T-helper 1 cell (primary cell): Measurements from ENCODE around the gene SUSD2.
A peak's percentile ranks its signal among the peaks of the same experiment; 100 is the strongest.
"Not testable (repeated sequence)": the region's sequence is repeated elsewhere in the genome, so short reads cannot be mapped to it uniquely, and the experiment has no call there.

ENCODE experiments used
- DNase-seq, 5 donors: peaks; one replicate each; pipeline ENCODE4 v3.0.0-alpha.2; 2012 to 2020

The SUSD2 gene

DNA sequence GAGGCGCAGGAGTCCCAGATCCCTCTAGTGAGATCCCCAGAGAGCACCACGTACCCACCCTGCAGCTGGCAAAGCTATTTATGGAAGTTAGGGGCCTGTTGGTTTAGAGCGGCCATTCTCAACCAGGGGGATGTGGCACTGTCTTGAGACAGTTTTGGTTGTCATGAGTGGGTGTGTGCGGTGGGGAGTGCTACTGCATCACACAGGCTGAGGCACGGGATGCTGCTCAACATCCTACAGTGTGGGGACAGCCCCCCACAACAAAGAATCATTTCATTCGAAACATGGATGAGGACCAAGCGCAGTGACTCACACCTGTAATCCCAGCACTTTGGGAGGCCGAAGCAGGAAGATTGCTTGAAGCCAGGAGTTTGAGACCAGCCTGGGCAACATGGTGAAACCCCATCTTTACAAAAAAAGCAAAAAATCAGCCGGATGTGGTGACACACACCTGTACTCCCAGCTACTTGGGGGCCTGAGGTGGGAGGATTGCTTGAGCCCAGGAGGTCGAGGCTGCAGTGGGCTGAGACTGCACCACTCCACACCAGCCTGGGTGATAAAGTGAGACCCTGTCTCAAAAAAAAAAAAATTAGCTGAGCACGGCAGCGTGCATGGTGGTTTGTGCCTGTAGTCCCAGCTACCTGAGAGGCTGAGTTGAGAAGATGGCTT is 35.4 kb downstream of the SUSD2 start:
- DNase-seq: no peak

DNA sequence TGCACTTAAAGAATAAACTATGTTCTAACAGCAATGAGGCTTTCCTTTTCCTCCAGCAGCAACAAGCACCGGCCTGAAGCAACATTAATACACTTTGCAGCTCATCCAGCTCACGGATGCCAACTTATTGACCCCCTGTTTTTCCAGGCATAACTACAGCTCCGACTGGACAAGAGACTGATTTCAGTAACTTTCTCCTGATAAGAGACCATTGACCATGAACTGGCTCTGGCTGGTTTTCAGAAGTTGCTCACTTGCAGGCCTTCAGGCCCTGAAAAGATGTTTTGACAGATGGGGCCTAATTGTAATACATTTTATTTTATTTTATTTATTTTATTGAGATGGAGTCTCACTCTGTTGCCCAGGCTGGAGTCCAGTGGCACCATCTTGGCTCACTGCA is 36.1 kb downstream of the SUSD2 start:
- DNase-seq: no peak

DNA sequence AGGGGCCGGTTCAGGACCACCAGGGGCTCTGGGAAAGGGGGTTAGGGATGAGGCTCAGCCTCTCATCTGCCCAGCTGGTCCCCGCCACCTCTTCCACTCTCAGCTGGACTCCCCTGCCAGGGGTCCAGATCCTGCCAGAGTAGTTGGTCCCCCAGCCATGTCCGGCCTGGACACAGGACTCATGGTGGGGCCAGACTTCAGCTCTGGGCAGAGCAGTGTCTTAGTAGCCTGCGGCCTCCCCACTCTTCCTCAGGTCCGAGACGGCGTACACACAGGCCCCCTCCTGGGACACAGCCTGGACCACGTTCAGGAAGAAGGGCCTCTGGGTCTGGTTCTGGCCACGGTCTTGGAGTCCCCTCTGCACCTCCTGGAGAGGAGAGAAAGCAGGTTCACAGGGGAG is 38.5 kb downstream of the SUSD2 start:
- no peak for DNase-seq

DNA sequence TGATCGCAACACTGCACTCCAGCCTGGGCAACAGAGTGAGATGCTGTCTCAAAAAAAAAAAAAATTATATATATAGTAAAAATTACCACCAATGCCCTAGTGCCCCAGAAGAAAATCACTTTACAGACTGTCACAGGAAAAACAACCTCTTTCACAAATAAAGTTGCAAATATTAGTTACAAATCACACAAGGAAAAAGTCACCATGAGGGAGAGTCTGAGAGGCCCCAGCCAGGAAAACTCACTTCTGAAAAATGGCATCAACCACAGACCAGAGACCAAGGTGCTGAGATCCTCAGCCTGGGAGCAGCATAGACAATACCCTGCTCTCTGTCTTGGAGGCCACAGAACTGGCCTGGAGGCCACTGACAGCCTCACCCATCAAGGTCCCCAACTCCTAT is 43.2 kb downstream of the SUSD2 start:
- DNase-seq: no peak

DNA sequence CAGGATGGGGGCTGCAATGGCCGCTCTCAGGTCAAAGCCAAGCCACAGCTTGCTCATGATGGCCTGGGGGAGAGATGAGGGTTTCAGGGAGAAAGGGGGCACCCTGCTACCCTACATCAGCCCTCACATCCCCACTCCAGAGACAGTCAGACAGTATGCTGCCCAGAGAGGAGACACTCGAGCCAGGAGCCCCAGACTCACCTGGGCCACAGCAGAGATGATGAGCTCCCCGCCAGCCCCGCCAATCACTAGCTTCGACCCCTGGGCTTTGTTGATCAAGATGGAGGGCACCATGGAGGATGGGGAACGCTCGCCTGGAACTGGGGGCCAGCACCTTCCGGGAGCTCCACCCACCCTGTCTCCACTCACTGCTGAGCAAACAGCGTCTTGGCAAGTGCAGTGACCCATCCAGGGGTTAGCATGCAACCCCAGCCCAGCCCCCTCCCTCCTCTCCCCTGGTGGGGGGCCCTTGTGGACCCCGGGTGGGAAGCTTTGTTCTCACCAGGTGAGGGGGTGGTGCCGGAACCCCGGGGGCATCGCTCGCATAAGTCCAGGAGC is 43.8 kb downstream of the SUSD2 start:
- DNase-seq: no peak

DNA sequence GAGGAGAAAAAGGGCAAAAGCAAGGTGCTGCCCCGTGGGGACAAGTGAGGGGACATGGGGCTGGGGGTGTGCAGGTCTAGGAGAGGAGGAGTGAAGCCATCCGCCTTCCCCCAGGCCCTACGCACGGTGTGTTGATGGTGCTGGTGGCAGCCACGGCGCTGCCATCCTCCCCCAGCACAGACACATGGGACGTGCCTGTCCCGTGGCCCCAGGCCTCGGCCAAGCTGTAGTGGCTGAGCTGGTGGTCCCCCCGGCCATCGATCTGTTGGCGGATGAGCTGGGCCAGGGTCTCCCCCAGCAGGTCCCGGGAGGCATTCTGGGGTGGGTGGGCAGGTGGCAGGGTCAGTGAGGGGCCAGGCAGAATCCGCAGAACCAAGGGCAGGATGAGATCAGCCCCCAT is 44.7 kb downstream of the SUSD2 start:
- no peak for DNase-seq

DNA sequence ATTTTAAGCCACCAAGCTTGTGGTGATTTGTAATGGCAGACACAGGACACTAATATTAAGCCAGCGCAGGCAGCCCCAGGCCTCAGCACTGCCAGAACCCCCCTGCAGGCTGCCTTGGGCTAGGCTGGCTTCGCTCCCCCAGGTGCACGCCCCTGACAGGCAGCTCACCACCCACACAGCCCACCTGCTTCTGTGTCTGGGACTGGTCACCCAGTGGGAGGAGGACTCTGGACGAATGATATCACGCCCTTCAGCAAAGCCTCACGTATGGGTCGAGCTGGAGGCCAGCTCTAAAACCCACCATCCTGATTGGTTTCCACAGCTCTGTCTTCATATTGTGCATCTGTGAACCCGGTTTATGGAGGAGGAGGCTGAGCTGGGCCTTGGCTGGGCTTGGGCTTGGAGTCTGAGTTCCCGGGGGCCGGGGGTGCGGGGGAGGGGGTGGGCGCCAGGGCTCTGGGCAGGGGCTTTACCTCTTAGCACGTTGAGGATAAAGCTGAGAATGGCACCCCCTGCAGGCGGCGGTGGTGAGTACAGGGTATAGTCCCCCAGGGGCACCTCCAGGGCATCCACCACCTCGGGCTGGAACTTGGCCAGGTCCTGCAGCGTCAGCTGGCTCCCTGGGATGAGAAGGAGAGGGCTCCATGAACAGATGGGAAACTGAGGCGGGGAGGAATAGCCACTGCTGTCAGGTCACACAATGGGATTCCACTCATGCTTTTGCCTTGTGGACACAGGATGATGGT is 49.8 kb downstream of the SUSD2 start:
- DNase-seq: peak; percentile 26 to 55 (median 38)

DNA sequence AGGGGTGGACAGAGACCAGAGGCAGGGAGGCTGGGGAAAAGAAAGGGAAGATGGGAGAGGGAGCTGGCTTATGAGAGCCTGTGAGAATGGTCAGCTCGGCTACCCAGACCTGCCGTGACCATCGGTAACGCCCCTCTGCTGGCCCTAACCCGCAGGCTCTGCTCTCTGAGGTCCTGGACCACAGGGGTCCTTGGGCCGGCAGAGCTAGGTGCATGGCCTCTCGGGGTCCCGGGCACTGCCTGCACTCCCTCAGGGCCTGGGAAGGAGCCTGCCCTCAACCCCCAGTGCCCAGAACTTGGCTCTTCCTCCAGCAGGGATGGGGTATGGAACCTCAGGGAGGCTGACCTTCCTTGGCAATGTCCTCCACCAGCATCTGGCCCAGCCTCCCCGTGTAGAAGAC is 50.4 kb downstream of the SUSD2 start:
- no peak for DNase-seq

DNA sequence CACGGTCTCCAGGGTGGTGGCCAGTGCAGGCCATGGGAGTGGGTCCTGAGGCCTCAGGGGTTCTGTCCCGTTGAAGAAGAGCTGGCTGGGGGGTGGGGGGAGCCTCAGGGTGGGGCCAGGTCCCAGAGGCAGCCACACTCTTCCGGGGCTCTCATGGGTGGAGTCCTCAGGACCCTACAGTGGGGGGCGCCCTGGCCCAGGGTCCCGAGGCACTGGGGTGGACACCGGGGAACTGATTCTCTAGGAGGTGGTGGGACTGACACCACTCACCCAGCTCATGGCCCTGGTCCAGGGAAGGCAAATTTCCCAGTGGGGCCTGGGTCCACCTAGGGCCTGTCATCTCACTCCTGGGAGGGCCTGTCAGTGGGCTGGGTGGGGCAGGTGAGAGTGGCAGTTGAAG is 50.8 kb downstream of the SUSD2 start:
- DNase-seq: no peak

DNA sequence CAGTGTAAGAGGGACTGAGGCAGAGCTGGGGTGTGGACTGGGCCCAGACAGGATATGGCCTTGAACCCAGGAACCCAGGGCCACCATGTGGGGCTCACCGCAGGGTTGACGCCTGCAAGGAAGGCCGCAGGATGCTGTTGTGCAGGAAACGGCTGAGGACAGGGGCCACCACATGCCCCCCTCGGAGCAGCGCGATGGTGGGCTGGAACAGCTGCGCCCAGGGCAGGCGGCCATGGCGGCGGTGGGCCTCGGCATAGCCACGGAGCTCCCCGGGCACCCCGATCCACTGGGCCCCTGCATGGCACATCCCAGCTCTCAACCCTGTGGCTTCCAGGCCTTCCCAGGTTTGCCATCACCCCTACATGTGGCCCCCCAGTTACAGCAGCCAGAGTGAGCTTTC is 51.4 kb downstream of the SUSD2 start:
- no peak for DNase-seq

DNA sequence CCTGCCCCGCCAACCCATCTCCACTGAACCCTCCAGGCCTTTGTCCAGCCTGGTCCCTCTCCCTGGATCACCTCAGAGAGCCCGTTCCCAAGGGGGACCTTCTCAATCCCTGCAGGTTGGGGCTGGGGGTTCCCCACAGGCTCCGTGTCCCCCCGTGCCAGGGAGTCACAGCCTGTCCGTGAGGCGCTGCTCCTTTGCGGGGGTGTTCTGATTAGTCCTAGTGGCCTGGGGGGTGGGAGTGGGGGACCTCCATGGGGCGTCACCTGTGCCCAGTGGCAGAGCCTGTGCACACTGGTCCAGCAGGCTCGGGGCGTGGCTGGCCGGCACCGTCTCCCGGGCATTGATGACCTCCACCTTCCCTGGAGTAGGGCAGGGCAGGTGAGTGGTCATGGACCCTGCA is 51.9 kb downstream of the SUSD2 start:
- no peak for DNase-seq

DNA sequence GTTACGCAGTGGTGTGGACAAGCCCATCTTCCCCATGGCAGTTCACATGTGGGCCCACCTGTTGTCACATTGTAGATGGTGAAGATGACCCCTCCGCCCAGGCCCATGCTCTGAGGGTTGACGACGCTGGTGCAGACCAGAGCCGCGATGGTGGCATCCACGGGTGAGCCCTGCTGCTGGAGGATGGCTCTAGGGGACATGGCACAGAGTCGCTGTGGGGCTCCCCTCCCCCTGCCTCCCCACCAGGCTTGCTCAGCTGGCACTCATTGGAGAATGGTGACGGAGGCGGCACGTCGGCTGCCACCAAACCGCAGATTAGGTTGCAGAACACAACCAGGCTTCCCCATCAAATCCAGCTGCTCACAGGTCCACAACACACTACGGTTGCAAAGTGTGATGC is 52.5 kb downstream of the SUSD2 start:
- DNase-seq: no peak

DNA sequence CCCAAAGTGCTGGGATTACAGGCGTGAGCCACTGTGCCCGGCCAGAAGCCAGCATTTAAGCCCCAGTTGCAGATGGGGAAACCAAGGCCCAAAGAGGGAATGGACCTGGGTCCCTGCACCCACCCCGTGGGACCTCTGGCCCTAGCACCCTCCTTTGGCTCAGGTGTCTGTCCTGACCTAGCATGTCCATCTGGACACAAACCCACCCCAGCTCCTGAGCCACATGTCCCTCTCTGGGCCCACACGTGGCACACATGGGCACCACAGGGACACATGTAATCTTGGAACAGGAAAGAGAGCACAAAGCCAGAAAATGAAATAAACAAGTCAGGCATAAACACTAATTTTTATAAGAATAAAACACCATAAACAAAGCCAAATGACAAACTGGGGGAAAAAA is 54.0 kb downstream of the SUSD2 start:
- DNase-seq: no peak

DNA sequence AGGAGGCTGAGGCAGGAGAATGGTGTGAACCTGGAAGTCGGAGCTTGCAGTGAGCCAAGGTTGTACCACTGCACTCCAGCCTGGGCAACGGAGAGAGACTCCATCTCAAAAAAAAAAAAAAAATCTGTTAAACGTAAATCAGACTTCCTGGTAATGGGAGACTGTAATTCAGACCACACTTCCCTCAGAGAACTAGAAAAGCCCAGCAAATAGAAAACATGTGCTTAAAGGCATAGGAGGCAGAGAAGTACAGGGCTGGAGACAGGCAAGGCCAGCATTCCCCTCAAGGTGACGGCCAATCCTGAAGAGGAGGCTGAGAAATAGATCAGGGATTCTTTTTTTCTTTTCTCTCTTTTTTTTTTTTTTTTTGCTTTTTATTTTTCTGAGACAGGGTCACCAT is 55.4 kb downstream of the SUSD2 start:
- DNase-seq: no peak

DNA sequence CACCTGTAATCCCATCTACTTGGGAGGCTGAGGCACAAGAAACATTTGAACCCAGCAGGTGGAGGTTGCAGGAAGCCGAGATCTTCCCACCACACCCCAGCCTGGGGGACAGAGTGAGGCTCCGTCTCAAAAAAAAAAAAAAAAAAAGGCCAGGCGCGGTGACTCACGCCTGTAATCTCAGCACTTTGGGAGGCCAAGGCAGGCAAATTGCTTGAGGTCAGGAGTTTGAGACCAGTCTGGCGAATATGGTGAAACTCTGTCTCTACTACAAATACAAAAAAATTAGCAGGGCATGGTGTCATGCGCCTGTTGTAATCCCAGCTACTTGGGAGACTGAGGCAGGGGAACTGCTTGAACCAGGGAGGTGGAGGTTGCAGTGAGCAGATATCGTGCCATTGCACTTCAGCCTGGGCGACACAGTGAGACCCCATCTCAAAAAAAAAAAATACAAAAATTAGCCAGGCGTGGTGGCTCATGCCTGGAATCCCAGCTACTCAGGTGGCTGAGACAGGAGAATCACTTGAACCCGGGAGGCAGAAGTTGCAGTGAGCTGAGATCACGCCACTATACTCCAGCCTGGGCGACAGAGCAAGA is 56.9 kb downstream of the SUSD2 start:
- DNase-seq: not testable (repeated sequence)
